ENCODE results near the gene VAV3. TPM values are rescaled to one million over a fixed set of nuclear protein-coding genes. Genes with fewer than 3 reads are reported as not detected.

VAV3 gene
- total and polyA plus RNA-seq, 9 of the 15 experiments (the other 6 are each of a cell fraction or from before 2014, with no cell fraction given) = not detected

DNA sequence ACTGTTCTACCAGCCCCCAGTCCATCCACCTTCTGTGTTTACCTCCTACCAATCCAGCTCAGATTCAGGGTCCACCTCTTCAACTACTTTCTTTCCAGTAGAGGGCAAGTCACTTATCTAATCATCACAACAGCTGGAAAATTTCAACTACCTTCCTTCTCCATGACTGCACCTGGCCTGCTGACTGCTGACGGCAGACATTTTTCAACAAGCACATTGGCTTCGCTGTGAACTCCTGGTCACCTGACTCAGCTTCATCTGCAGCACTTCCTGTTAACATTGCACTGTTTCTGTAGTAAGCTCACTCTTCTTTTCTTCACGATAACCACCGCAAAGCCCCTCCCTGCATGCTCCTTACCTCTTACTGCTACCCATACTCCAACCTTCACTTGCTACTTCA lies 418.4 kb downstream of the VAV3 start:
- no peaks in the 10 kb centered on the region for H3K9me1 ChIP-seq (ENCODE audit: control insufficient read depth, insufficient read depth, low read length)
- H3K9me3 ChIP-seq (replicated peaks; ENCODE audit: control insufficient read depth, insufficient read depth, low read depth, low read length) = no peaks in the 10 kb centered on the region
- WGBS (ENCODE audit: insufficient coverage, low coverage, missing lambda C conversion rate) = 1% methylated on average over 4 of the region's 4 CpGs
- BruUV-seq (replicated peaks) = no TSS peak
- H3K36me3 ChIP-seq (ENCODE audit: control insufficient read depth, insufficient read depth, low read length) = no peaks in the 10 kb centered on the region
- no peaks in the 10 kb centered on the region for H4K20me1 ChIP-seq (replicated peaks; ENCODE audit: control insufficient read depth, insufficient read depth, low read length)
- DNase-seq (ENCODE audit: extremely low read depth in 1 of 4, low spot score in 3 of 4) (no peak), ATAC-seq (no peak), FAIRE-seq (no peak)
- no peak overlapping the region for H3K4me2 ChIP-seq (ENCODE audit: insufficient read depth, low read length)
- intact Hi-C loops (cut with micrococcal nuclease) (no loop called here), in situ Hi-C loops (cut with MboI) (no loop called here)
- CTCF ChIA-PET (ENCODE audit: low intra/inter-chr PET ratio) = no interaction called here
- H3K4me3 ChIP-seq = no peak overlapping the region
- no peak overlapping the region for H3K9ac ChIP-seq (ENCODE audit: insufficient read depth in 1 of 2, low read depth in 2 of 2, low read length in 2 of 2)
- H3K27me3 ChIP-seq (ENCODE audit: control insufficient read depth in 2 of 2, insufficient read depth in 2 of 2, low read length in 2 of 2) = no peaks in the 10 kb centered on the region
- POLR2A ChIA-PET = interaction anchor here (0.6 kb wide), 1 partner anchor 53 kb away, joined by 4 read pairs; no protein-coding TSS in a partner anchor
- no peaks in the 10 kb centered on the region for H3K4me1 ChIP-seq (replicated peaks in 1 of 2; ENCODE audit: control insufficient read depth in 2 of 2, insufficient read depth in 2 of 2, low read length in 2 of 2)
- TF ChIP-seq BHLHE40 (IDR thresholded peaks at IDR 0.05; ENCODE audit: low read length) = no peak
- TF ChIP-seq ZFP30 (CRISPR knock-in tag; IDR thresholded peaks at IDR 0.05; ENCODE audit: borderline replicate concordance) = no peak
- no peak for TF ChIP-seq ARHGAP35 (IDR thresholded peaks at IDR 0.05; ENCODE audit: partially characterized antibody)
- no peak for TF ChIP-seq NRF1 (conservative IDR thresholded peaks at IDR 0.05 in 1 of 2, IDR thresholded peaks at IDR 0.05 in 1 of 2)
- no peak for TF ChIP-seq HEY1 (CRISPR knock-in tag; IDR thresholded peaks at IDR 0.05; ENCODE audit: borderline replicate concordance)
- TF ChIP-seq STAT5A (IDR thresholded peaks at IDR 0.05; ENCODE audit: borderline replicate concordance, low read length) = no peak
- no peak for TF ChIP-seq CHD1 (IDR thresholded peaks at IDR 0.05; ENCODE audit: low read length)
- no peak for TF ChIP-seq HIVEP1 (CRISPR knock-in tag; IDR thresholded peaks at IDR 0.05)
- TF ChIP-seq CTBP1 (IDR thresholded peaks at IDR 0.05; ENCODE audit: borderline replicate concordance) = no peak
- TF ChIP-seq TAF7 (tag; IDR thresholded peaks at IDR 0.05) = no peak
- no peak for TF ChIP-seq GABPB1 (CRISPR knock-in tag; IDR thresholded peaks at IDR 0.05)
- TF ChIP-seq BRF1 (IDR thresholded peaks at IDR 0.05; ENCODE audit: borderline replicate concordance, extremely low read depth, insufficient read length) = no peak
- no peak for TF ChIP-seq ELF2 (CRISPR knock-in tag; IDR thresholded peaks at IDR 0.05)
- no peak overlapping the region for H3K27ac ChIP-seq (ENCODE audit: extremely low read depth, low read depth, low read length)
- no peaks in the 10 kb centered on the region for H3K79me2 ChIP-seq (ENCODE audit: control insufficient read depth, insufficient read depth, low read length)
- H2AFZ ChIP-seq (ENCODE audit: low read depth, low read length) = no peak overlapping the region
